Coronary artery (tissue), 2 donors: Measurements from ENCODE around the gene SLC25A47.

Source experiments
- DNase-seq: peaks from one replicate; pipeline ENCODE4 v3.0.0-alpha.2; 2017; ENCODE audit warnings: low spot score
- H3K27ac ChIP-seq, 2 donors: fragments of 200-600 bp; sonication (generic); one replicate each; pipeline ENCODE4 v1.5.1; 2016 to 2019
- H3K4me3 ChIP-seq: fragments of 200-600 bp; sonication (generic); 2 replicates; pipeline ENCODE4 v1.5.1; 2016; ENCODE audit warnings: mild to moderate bottlenecking, moderate library complexity
- TF ChIP-seq, protein P1 (sequence below): fragments of 200-600 bp; sonication (generic); IDR thresholded peaks from one replicate; pipeline ENCODE4 v1.5.1; 2019; ENCODE audit warnings: antibody characterized with exemption

The SLC25A47 gene

DNA sequence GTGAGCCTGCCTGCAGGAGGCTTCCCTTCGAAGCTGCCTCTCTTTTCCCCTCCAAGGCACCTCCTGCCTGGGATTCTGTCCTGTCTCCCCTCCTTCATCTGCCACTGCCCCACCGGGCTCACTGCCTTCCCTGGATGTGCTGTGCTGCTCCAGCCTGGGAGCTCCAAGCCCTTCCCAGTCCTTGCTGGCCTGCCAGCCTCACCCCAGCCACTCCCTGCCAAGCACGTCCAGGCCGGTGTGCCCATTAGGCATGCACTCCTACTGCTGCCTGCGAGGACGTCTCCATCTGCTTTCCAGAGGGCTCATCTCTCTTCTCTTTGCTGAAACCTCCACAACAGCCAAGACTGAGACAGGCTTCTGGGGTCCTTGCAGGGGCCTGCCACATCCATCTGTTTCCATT, 8.4 kb upstream of the SLC25A47 start:
- no peak overlapping the region for H3K27ac ChIP-seq
- no peak overlapping the region for H3K4me3 ChIP-seq
- no peak for DNase-seq
- TF ChIP-seq, protein P1, sequence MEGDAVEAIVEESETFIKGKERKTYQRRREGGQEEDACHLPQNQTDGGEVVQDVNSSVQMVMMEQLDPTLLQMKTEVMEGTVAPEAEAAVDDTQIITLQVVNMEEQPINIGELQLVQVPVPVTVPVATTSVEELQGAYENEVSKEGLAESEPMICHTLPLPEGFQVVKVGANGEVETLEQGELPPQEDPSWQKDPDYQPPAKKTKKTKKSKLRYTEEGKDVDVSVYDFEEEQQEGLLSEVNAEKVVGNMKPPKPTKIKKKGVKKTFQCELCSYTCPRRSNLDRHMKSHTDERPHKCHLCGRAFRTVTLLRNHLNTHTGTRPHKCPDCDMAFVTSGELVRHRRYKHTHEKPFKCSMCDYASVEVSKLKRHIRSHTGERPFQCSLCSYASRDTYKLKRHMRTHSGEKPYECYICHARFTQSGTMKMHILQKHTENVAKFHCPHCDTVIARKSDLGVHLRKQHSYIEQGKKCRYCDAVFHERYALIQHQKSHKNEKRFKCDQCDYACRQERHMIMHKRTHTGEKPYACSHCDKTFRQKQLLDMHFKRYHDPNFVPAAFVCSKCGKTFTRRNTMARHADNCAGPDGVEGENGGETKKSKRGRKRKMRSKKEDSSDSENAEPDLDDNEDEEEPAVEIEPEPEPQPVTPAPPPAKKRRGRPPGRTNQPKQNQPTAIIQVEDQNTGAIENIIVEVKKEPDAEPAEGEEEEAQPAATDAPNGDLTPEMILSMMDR = no peak

DNA sequence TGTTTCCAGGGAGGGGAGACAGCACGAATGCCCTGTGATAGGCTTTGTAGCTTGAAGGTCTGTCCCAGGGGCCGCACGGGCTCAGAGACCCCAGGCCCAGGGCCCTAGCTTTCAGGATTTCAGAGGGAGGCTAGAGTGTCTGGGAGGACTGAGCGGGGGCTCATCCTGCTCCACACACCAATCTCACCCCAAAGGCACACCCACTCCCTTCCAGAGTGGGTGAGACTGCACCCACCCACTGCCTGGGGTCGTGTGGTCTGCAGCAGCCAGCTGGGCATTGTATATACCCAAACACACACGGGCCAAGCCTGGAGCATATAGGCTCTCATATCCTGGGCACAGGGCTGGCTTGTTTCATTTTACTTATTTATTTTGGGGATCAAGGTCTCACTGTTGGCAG, 5.8 kb upstream of the SLC25A47 start:
- DNase-seq = no peak
- H3K27ac ChIP-seq = no peak overlapping the region
- peak overlapping the region; percentile 64 for H3K4me3 ChIP-seq
- TF ChIP-seq, protein P1 = no peak

GRCh38 chr14:100317912-100318808, 5.0 kb upstream of the SLC25A47 start:
- Histone ChIP-seq H3K27ac (peak overlapping the region; percentile 22 to 46), H3K4me3 (peak overlapping the region; percentile 64)
- DNase-seq = no peak
- TF ChIP-seq, protein P1 = peak; percentile 92

DNA sequence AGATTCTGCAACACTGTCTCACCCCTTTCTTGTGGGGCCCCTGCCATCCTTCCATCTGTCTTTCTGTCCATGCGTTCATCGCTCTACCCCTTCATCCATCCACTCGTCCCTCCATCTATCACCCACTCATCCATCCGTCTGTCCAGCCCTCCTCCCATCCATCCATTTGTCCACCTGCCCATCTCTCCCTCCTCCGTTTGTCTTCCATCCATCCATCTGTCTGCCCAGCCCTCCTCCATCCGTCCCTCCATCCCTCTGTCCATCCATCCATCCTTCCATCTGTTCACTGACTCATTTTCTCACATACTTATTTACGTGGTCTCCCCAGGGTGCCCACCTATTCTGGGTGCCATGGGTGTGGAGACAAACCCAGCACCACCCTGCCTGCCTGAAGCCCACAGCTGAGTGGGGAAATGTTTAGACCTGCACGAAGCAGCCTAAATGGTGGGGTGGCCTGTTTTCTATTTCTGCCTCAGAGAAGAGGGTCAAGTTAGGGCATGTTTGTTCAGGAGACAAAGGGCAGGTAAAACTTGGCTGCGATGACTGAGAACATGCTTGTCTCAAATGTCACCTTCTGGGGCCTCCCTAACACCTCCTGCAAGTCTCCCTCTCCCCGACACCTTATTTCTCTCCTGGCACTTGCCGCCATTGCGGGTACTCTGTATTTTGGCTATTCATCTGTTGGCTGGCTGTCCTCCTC, 2.8 kb upstream of the SLC25A47 start:
- no peak for DNase-seq
- TF ChIP-seq, protein P1 = no peak
- H3K4me3 ChIP-seq = no peak overlapping the region
- H3K27ac ChIP-seq = no peak overlapping the region

- DNase-seq = no peak
- TF ChIP-seq, protein P1 = no peak
- no peak overlapping the region for H3K27ac ChIP-seq
- no peak overlapping the region for H3K4me3 ChIP-seq
These were observed 1.5 kb upstream of the SLC25A47 start for GRCh38 chr14:100321473-100322137.

- no peak for DNase-seq
- TF ChIP-seq, protein P1 = no peak
- no peak overlapping the region for H3K4me3 ChIP-seq
- H3K27ac ChIP-seq = no peak overlapping the region
These were observed 791 bp upstream of the SLC25A47 start for GRCh38 chr14:100322138-100322957.
